ENCODE measurements around the gene SRCIN1.

The SRCIN1 gene

GRCh38 chr17:38602453-38602852, 3.3 kb downstream of the SRCIN1 start:
- no peak overlapping the region for H3K4me3 ChIP-seq (ENCODE audit: control insufficient read depth, low read depth, low read length)
- no peak for TF ChIP-seq CTCF (conservative IDR thresholded peaks at IDR 0.05; ENCODE audit: control insufficient read depth, insufficient read depth, low read depth, low read length)
- DNase-seq (ENCODE audit: low read depth): no peak

GRCh38 chr17:38601539-38602351, 4.0 kb downstream of the SRCIN1 start:
- no peak for DNase-seq (ENCODE audit: low read depth)
- no peak for TF ChIP-seq CTCF (conservative IDR thresholded peaks at IDR 0.05; ENCODE audit: control insufficient read depth, insufficient read depth, low read depth, low read length)
- H3K4me3 ChIP-seq (ENCODE audit: control insufficient read depth, low read depth, low read length): no peak overlapping the region

GRCh38 chr17:38600906-38601305, 4.8 kb downstream of the SRCIN1 start:
- TF ChIP-seq CTCF (conservative IDR thresholded peaks at IDR 0.05; ENCODE audit: control insufficient read depth, insufficient read depth, low read depth, low read length): no peak
- no peak for DNase-seq (ENCODE audit: low read depth)
- no peak overlapping the region for H3K4me3 ChIP-seq (ENCODE audit: control insufficient read depth, low read depth, low read length)

- DNase-seq (ENCODE audit: low read depth): no peak
- H3K4me3 ChIP-seq (ENCODE audit: control insufficient read depth, low read depth, low read length): no peak overlapping the region
- no peak for TF ChIP-seq CTCF (conservative IDR thresholded peaks at IDR 0.05; ENCODE audit: control insufficient read depth, insufficient read depth, low read depth, low read length)
Measured at GRCh38 chr17:38600416-38600815, 5.3 kb downstream of the SRCIN1 start.

GRCh38 chr17:38599398-38599856, 6.3 kb downstream of the SRCIN1 start:
- no peak overlapping the region for H3K4me3 ChIP-seq (ENCODE audit: control insufficient read depth, low read depth, low read length)
- DNase-seq (ENCODE audit: low read depth): no peak
- TF ChIP-seq CTCF (conservative IDR thresholded peaks at IDR 0.05; ENCODE audit: control insufficient read depth, insufficient read depth, low read depth, low read length): no peak

GRCh38 chr17:38598995-38599394, 6.8 kb downstream of the SRCIN1 start:
- DNase-seq (ENCODE audit: low read depth): no peak
- no peak for TF ChIP-seq CTCF (conservative IDR thresholded peaks at IDR 0.05; ENCODE audit: control insufficient read depth, insufficient read depth, low read depth, low read length)
- H3K4me3 ChIP-seq (ENCODE audit: control insufficient read depth, low read depth, low read length): no peak overlapping the region
